IPS-NIHi11 (cell line): ENCODE data around the gene DNAJC11.

Experiments
- DNase-seq: peaks from one replicate; pipeline ENCODE4 v3.0.0; 2012; ENCODE audit warnings: mixed read lengths, low spot score

The DNAJC11 gene

DNA sequence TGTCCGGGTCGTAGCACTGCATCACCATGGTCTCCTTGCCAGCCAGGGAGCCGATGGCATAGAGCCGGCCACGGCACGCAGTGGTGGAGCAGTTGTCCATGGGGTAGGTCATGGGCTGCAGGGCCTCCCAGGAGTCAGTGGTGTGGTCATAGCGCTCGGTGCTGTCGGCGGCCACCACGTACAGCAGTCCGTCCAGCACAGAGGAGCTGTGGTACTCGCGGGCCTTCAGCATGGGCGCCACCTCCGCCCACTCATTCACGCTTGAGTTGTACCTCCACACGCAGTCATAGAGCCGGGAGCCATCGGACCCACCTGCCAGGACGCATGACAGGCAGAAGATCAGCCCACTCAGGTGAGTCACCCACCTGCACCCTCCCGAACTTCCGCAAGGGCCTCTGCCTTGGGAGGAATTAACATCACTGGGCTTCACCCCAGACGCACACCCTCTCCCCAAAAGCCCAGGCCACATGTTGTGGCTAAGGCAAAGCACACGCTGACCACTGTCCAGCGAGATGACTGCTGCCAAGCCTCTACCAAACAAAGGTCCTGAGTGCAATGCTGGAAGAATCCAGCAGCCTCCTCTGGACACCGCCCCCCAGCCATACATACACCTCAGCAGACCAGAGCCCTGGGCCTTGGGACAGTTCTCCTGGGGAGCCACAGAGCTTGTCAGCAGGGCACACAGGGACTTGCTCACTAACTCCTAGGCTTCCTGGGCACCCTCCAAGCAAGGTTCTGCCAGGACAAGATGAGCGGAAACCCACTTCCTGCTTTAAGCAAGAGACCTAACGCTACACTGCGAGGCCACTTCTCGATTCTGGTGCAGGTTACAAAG is 102.3 kb downstream of the DNAJC11 start:
- no peak for DNase-seq

DNA sequence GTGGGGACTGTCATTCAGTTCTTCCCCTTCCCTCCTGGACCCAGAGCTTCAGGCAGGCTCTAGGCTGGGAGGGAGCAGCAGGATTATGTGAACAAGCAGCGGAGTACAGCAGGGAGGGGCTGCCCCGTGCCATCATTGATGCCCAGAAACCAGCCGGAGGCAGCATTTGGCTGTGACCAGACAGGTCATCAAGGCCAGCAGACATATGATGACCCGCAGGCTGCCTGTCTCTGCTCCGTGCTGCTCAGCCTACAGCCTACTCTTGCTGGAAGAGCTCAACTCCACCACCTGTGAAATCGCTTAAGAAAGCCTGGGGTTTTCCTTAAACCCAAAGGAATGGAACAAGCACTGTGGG is 103.9 kb downstream of the DNAJC11 start:
- DNase-seq, result no peak

DNA sequence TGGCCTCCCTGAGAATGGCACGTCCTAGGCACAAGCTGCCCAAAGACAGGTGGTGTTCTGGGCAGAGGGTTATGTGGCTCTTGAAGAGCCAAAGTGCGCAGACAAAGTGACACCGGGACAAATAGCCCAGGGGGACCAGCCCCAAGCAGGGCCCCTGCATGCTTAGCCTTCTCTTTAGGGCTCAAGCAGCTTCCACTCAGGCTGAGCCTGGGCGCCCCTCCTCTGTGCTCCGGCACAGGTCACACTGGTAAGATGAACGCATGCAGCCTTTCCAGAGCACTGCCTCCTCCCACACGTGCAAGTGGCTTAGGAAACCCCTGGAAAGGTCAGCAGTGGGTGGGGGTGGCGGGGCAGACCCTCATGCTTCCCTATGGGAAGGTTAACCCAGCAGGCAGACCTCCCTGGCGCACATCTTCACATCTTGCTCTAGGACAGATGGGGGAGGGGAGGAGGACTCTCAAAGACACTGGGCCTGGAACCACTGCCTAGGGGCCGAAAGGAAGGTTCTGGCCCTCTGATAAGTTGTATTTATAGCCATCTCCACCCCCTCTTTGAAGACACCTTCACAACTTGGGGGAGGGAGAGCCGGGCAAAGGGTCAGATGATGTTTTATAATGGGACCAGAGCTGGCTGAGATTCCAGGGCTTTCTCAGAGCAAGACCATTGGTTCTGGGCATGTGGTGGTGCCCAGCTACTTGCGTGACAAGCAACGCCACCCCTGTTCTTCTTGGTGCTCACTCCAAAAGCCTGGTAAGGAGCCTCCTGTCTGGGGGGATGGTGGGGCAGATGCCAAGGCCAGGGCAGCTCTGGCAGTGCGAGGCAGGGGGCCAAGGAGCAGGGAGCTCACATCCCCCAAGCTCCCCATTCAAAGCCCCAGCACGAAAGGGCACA is 104.5 kb downstream of the DNAJC11 start:
- no peak for DNase-seq

DNA sequence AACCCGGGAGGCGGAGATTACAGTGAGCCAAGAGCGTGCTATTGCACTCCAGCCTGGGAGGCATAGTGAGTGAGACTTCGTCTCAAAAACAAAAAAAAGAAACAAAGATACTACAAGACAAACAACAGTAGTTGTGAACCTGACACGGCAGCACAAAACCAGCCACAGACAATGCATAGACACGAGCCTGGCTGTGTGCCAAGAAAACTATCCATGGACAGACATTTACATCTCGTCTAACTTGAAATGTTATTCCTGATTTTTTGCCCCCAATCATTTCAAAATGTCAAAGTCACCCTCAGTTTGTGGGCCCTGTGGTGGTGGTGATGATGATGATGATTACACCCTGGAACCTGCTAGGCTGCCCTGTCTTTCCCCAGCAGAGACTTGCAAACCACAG is 105.3 kb downstream of the DNAJC11 start:
- DNase-seq, result no peak

DNA sequence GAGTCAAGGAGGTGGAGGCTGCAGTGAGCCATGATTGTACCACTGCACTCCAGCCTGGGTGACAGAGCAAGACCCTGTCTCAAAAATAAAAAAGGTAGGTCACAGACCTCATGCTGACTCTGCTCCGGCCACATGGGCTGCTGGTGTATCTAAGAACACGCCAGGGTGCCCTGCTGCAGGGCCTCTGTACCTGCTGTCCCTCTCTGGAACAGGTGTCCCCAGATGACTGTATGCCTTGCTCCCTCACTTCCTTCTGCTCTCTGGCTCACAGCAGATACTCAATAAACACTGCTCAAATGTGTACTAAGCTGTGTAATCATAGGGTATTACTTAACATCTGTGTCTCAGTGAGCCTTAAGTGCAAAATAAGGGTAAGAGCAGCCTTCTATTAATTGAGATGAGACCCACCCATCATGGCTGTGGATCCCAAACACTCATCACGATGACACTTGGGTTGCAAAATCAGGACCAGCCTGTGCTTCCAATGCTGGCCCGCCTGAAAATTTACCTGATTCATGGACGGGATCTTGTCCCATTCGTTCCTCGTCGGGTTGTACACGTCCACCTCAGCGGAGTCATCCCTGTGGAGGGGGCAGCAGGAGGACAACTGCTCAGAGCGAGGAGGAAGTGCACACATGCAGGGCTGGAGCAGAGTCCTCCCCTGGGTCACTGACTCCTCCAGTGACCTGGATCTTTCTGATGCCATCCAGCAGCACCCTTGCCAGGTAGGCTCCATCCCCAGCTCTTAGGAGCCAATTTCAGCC is 106.5 kb downstream of the DNAJC11 start:
- no peak for DNase-seq

DNA sequence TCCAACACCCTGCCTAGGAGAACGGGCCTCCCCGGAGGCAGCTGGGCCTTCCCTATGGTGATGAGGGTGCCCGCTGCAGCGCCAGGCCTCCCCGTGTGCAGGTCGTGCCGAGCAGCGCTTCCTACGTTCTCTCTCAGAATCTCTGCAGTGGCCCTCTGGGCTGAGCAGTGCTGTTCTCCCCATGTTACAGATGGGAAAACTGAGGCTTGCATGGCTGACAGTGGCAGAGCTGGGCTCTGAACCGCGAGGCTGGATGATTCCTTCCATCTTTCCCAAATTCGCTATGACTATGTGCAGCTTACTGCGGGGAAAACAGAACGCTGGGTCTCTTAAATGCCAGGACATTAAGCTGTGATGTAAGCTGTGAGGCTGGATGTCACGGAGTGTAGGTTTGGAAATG is 107.8 kb downstream of the DNAJC11 start:
- DNase-seq, result no peak

DNA sequence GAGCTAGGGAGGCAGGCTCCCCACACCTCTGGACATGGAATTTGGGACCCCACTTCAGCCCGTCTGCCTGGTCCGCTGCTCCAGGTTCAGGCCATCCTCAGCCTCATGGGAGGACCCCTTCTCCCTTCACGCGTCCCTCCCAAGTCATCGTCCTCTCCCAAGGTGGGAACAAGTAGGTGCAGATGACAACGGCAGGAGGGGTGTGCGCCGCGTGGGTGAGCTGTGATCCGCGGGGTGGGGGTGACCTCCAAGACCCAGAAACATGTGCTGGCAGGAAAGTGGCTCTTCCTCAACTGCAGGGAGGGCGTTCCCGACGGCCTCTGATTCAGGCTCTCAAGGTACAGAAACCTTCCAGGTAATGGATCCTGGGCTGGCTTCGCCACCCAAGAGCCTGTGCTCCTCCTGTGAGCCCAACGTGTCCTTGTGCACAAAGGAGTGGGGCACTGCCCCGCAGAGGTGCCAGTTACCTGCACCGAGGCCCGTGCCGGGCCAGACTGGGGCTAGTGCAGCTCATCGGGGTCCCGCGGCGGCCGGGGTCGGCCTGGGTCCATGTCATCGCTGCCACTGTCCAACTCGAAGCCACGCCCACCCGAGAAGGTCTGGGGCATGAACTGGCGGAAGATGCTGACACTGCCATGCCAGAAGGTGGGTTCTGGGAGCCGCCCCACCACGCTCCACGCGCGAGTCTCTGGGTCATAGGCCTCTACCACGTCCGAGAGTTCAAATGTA is 108.6 kb downstream of the DNAJC11 start:
- no peak for DNase-seq

DNA sequence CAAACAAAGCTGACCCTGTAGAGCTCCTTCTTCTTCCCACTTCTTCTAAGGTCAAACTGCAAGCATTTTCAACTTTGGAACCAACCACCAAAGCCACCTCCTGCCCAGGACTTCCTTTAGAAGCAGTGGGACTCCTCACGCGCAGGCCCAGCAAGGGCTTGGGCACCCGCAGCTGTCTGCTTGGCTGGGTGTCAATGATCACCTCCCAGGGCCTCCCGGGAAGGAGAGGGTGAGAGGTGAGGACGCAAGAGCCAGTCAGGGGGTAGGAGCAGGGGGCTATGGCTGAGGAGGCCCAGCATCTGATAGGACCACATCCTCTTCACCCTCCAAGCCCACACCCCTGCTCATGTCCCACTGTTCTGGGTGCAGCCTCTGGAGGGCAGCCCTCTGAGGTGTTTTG is 109.2 kb downstream of the DNAJC11 start:
- DNase-seq, result no peak

DNA sequence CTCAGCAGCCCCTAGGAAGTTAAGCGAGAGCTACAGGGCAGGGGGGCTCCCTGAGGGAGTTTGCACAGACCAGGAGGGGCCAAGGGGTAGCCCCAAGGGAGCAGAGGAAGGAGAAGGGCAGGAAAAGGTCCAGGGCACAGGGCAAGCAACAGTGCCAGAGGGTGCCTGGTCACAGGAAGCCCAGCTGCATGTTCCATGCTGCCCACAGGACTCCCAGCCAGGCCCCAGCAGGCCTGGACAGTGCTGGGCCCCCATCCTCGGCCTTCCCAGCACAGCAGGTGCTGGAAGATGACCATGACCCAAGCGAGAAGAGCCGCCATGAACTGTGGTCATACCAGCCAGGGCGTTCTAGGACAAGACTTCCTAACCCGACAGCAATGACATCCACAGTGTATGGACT is 110.0 kb downstream of the DNAJC11 start:
- no peak for DNase-seq

DNA sequence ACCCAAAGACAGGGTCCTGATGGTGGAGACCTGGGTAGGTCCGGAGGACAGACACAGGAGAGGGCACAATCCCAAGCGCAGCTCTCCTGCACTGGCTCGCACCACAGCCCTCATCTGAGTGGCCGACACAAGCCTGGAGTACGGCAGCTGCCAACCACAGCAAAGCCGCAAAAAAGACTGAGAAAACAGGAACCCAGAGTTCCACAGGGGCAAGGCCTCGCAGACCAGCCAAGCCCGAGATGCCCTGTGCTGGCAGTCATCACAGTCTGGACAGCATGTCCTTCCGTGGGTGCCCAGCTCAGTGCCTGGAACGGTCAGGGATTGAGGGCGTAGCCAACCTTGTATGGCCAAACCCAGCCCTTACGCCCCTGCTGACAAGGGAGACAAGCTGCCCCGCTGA is 110.4 kb downstream of the DNAJC11 start:
- DNase-seq, result no peak

DNA sequence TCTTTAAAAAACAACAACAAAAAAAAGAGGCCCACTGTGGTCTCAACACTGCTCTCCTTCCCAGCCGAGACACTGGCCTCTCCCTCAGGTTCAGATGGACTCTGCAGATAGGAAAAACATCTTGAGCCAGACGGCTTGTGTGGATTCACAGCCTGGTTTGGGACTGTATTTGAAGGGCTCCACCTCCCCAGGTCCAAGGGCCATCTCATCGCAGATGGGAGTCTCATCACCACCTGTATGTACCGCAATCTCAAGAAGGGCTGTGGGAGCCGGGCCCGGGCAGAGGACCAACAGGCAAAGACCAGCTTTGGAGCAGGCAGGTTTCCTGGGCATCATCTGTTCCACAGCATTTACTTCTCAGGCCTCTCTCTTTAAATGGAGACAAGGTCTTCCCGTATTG is 111.6 kb downstream of the DNAJC11 start:
- no peak for DNase-seq

DNA sequence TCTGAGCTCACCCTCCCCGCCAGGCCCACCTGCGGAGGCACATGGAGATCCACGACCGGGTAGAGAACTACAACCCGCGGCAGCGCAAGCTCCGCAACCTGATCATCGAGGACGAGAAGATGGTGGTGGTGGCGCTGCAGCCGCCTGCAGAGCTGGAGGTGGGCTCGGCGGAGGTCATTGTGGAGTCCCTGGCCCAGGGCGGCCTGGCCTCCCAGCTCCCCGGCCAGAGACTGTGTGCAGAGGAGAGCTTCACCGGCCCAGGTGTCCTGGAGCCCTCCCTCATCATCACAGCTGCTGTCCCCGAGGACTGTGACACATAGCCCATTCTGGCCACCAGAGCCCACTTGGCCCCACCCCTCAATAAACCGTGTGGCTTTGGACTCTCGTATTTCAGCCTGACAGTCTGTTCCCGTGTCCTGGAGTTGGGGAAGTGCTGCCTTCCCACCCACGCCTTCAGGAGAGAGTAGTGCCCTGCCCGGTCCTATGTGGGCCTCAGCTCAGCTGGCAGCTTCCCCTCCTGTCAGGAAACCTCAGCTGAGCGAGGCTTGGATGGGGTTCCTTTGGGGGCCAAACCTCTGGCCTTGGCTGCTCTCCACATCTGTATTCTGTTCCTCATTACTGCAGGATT is 112.6 kb downstream of the DNAJC11 start:
- DNase-seq, result no peak

DNA sequence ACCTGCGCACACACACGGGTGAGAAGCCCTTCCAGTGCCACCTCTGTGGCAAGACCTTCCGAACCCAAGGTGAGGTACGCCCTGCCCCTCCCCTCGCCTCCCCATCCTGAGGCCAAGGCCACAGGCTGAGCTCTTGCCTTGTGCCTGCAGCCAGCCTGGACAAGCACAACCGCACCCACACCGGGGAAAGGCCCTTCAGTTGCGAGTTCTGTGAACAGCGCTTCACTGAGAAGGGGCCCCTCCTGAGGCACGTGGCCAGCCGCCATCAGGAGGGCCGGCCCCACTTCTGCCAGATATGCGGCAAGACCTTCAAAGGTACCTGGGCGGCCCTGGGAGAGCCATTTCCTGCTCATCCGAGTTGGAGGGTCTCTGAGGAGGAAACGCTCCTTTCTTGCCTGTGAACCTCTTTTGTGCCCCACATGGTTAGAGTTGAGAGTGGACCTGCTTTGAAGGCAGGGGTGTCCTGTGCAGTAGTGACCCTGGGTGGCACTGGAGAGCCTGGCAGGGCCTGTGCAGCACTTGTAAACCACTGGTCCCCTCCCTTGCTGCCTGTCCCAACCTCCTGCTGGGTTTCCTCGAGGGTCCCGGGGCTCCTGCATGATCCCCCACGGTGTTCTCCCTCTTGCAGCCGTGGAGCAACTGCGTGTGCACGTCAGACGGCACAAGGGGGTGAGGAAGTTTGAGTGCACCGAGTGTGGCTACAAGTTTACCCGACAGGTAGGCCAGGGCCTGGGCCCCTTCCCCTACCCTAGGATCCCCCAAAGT is 113.3 kb downstream of the DNAJC11 start:
- DNase-seq, result no peak

DNA sequence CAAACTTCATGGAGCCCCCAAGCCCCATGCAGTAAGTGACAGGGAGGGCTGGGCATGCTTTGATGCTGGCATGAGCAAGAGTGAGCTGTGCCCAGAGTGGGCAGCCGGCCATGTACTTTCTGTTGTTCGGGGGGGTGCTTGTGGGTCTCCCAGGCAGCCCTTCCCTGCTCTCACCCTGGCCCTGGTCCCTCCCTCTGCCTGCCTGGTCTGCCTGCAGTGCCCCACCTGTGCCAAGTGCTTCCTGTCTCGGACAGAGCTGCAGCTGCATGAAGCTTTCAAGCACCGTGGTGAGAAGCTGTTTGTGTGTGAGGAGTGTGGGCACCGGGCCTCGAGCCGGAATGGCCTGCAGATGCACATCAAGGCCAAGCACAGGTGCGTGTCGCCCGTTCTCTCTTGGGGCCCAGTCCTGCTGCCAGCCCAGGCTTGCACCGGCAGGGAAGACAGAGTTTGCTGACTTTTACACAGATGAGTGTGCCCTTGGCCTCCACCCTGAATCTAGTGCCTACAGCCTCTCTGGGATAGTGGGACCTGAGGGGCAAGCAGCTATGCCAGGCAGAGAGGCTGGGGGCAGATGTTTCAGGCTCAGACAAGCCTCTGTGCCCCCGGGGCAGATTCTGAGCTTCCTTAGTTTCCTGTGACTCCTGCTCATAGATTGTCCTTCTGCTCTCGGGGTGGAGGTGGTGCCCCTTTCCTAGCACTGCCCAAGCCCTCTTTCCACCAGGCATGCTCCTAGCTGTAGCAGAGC is 114.2 kb downstream of the DNAJC11 start:
- DNase-seq, result no peak

DNA sequence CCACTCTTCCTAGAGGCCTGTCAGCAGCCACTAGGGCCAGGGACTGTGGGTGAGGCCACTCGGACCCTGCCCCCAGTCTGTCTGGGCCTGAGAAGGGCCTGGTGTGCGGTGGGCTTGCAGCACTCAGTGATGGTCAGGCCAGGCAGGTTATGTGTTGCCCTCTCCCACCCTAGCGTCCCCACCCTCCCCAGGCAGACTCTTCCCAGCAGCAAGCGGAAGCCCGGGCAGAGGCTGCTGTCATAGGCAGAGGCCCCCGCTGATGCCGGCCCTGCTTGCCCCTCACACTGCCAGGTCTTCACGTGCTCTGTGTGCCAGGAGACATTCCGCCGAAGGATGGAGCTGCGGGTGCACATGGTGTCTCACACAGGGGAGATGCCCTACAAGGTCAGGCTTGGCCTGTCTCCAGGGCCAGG is 115.2 kb downstream of the DNAJC11 start:
- no peak for DNase-seq

DNA sequence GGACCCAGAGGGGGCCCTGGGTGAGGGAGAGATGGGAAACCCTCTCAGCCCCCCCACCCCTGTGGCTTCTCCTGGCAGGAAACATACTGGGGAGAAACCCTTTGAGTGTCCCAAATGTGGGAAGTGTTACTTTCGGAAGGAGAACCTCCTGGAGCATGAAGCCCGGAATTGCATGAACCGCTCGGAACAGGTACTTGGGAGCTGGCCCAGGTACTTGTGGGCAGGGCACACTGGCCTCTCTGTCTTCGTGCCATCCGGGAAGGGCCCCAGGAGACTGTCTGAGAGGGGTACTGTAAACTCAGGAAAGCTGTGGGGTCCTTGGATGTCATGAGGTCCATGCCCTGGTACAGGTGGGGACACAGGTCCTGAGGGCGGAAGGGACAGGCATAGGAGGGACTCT is 115.8 kb downstream of the DNAJC11 start:
- DNase-seq, result no peak

DNA sequence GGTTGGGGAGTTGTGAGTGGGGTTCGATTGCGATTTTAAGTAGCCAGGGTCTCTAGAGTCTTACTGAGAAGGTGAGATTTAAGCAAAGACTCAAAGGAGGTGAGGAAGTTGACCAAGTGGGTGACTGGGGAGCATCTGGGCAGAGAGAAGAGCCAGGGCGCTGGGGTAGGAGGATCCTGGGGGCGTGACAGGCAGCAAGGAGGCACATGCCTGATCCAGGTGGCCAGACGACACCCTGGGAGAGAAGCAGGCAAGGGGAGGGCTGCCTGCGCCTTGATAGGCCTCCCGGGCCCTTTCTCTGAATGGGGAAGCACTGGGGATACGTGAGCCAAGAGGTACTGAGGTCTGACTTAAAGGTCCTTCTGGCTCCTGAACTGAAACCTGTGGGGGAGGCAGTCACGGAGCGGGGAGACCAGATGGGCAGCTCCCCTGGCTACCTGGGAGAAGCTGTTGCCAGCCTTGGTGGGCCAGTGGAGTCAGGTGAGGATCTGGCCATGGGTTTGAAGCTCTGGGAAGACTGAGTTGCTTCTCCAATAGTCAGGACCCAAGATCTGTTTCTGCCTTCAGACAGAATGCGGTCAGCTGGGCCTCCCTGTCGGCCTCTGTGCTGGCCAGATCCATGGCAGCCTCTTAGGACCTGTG is 116.4 kb downstream of the DNAJC11 start:
- DNase-seq, result no peak
